Tongue (tissue), 2 donors: Measurements from ENCODE around the gene SH3BGRL2. TPM values are rescaled to one million over a fixed set of nuclear protein-coding genes. Genes with fewer than 3 reads are reported as not detected.
"Not testable (repeated sequence)": the region's sequence is repeated elsewhere in the genome, so short reads cannot be mapped to it uniquely, and the experiment has no call there.

Source experiments
- DNase-seq: peaks from one replicate; pipeline ENCODE4 v3.0.0-alpha.2; 2015
- total RNA-seq: library from RNA; depleted of rRNA; stranded (reverse); fragments of >200 nt; gene quantifications from one replicate; pipeline ENCODE4 v1.2.3, GENCODE V29; 2014

Gene SH3BGRL2
- total RNA-seq, 1 donor from 2014 or later: 30.8 TPM

DNA sequence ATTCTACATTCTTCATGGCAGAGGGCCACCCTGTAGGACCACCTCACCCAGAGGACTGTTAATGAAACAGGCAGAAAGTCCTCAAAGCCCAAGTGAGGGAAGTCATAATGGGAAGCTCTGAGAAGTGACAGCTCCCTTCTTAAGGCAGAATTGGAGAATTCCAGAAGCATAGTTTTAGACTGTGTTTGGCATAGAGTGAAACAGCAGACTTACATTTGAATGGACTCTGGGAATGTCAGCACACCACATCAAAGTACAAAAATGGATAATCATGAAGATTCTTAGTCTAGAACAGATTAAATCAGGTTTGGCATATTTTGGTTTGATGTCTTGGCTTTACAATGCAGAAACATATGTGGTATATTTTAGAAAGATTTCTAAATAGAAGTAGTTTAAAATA, 17.9 kb downstream of the SH3BGRL2 start:
- no peak for DNase-seq

- no peak for DNase-seq
Measured at GRCh38 chr6:79650950-79651349, 19.8 kb downstream of the SH3BGRL2 start.

- no peak for DNase-seq
Measured at GRCh38 chr6:79656134-79656533, 25.0 kb downstream of the SH3BGRL2 start.

DNA sequence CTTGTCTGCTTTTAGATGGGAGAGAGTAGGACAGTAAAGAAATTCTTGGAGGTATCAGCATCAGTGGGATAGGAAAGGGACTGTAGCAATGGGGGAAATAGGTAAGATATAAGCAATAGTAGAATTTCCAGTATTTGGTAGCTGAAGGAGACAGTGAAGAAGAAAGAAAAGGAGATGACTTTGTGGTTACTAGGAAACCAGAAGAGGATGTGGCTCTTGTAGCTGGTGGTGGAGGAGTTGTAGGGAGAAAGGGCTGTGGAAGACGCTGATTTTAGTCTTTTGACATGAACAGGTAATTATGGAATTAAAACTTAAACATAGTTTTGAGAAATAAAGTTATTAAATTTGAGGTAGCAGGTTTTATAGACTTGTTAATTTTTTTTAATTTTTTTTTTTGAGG, 26.1 kb downstream of the SH3BGRL2 start:
- DNase-seq: no peak

DNA sequence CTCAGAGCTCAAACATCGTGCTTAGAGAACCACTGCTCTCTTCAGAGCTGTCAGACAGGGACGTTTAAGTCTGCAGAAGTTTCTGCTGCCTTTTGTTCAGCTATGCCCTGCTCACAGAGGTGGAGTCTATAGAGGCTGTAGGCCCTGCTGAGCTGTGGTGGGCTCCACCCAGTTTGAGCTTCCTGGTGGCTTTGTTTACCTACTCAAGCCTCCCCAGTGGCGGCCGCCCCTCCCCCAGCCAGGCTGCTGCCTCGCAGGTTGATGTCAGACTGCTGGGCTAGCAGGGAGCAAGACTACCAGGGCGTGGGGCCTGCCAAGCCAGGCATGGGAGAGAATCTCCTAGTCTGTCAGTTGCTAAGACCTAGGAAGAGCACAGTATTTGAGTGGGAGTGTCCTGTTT, 32.5 kb downstream of the SH3BGRL2 start:
- not testable (repeated sequence) for DNase-seq

DNA sequence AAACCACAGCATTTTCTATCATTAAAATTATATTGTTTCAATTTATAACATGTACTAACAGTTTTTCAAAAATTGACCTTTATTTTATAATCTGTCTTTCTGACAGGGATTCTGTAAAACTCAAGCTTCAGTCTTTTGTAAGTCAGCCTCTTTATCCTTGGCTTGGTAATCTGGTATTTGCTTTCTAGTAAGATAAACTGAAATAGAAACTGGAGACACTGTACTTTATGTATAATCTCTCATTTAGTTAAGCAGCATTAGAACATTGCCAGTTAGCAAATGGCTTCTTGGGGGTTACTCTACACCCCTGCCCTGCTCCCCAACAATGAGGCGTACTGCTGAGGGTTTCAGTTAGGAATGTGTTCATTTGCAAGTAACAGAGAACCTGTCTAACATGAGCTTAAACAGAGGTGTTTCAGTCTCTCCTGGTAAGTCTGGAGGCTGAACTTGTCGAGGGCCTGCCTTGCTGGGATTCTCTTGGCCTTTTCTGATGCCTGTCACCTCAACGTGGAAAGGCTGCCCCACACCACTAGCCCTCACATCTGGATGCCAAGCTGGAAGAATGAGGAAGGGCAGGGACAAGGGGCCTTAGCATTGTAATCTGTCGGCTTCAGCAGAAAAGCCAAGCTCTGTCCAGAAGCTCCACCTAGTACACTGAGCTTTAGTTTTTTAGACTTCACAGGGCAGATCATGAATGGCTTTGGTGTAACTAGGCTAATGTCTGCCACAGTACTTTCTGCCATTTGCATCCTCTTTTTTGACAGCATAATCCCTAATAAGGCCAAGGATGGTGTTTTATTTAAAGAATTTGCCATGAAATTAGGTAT, 34.8 kb downstream of the SH3BGRL2 start:
- DNase-seq: no peak

DNA sequence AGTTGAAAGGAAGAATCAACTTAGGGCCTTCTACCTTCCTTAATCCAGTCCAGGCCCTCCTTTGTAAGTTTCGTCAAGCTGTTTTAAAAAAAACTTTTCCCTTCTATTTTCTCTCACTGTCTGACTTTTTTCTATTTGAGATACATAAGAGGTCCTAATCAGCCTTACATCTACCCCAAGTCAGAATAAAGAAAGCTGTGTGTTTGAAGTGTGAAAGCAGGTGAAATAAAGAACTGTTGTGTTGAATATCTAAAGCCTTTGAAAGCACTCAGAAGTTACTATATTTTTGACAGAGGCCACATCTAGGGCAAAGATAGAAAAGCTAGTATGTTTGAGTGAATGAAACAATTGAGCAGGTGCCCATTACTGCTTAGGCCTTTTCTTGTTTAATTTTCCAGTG, 35.5 kb downstream of the SH3BGRL2 start:
- no peak for DNase-seq

- no peak for DNase-seq
Measured at GRCh38 chr6:79668381-79668780, 37.3 kb downstream of the SH3BGRL2 start.

DNA sequence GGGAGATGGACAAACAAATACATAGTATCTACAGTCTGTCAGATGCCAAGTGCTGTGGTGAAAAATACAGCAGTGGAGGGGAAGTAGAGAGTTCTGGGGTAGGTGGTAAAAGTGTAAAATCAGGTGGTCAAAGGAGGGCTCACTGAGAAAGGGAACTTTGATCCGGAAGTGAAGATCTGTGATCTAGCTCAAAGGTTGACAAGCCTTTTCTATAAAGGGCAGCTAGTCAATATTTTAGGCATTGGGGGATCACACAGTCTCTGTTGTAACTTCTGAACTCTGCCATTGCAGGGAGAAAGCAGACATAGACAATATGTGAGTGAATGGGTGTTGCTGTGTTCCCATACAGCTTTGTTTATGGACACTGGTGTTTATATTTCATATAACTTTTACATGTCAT, 38.6 kb downstream of the SH3BGRL2 start:
- no peak for DNase-seq

DNA sequence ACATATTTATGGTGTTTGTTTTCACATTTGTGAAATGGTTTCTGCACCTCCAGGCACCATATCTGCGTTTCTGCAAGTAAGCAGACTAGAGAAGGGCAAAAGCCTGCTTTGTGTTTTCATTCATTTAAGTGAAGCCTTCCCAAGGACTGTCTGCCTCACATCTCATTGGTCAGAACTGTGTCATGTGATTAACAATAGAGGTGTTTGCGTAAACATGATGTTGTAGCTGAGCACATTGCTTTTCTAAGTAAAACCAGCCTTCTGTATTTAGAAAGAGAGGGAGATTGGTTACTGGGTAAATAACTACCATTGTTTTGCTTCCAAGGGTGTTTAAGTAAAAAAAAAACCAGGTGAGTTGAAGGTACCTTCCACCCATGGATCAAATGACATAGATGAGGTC, 39.7 kb downstream of the SH3BGRL2 start:
- no peak for DNase-seq

- DNase-seq: no peak
Measured at GRCh38 chr6:79671600-79672266, 40.6 kb downstream of the SH3BGRL2 start.

- peak; percentile 22 for DNase-seq
Measured at GRCh38 chr6:79672631-79673111, 41.5 kb downstream of the SH3BGRL2 start.

GRCh38 chr6:79673947-79674346, 42.8 kb downstream of the SH3BGRL2 start:
- peak; percentile 25 for DNase-seq

DNA sequence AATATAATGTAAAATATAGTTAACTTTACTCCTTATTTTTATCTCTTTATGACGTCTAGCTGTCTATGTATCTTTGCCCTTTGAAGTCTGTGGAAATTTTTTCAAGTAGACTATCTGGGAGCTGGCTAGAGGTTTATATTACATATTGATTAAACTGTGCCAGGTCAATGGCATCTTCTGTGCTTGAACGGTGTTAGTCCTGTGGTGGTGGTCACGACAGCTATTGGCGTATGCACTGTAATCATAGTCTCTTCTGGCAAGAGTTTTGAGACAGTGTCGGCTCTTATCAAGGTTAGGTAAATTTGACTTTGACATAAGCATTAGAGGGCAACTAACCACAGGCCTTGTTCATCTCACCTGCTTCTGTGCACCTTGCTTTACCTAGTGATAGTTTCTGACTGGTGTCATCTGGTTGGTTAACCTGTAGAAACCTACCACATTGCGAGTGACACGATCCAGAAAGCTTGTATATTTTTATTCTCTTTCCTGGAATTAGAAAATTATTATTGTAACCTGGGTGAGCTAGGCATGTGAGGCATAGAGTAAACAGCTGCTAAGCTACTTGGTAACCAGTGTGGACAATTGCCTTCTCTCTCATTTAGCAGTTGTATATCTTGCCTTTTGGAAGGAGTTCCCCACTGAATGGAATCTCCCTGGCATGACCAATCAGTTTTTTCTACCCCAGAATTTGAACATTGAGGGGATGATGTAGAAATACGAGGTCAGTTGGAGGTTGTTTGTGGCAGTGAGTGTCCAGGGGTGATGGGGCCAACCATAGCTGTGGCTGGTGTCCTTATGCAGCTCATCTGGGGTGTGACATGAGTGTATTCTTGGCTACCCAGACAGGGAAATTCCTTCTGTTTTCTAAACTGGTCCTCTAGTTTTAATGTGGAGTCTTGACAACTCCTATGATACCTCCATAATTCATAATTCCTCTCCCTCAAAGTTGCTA, 45.9 kb downstream of the SH3BGRL2 start:
- DNase-seq: no peak

- not testable (repeated sequence) for DNase-seq
Measured at GRCh38 chr6:79682682-79683081, 51.6 kb downstream of the SH3BGRL2 start.

DNA sequence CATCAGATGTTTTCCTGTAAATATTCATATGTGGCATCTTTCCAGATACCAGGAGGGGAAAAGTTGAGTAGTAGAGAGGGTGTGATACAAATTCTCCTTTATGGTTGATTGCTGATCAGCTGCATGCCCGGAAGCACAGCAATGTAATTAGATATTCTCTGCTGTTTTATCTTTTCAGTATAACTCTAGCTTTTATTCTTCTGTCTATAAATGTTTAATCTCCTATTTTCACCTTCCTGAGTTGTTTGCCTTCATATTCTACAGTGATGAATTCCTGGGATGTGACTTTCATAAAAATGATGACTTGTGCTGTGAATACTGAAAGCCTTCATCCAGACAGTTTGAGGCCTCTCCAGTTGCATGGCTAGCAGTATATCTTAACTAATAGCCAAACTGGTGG, 53.7 kb downstream of the SH3BGRL2 start:
- no peak for DNase-seq

GRCh38 chr6:79686707-79687309, 55.7 kb downstream of the SH3BGRL2 start:
- DNase-seq: no peak

DNA sequence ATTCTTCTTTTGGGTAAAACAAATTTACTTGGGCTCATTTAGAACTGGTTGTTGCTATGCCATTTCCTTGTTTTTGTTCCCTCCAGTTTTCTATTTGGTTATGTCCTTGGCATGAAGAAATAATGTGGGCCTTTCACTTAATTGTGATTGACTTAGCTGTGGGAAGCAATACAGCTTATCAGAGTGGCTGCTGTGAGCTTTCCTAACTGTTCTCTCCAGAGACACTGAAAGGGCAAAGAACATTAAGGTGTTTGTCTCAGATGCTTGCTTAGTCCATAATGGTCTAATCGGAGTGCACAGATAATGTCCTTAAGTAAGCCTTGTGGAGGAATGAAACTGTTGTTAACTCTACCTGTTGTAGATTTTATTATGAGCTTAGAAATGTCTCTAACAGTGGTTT, 56.6 kb downstream of the SH3BGRL2 start:
- no peak for DNase-seq

- no peak for DNase-seq
Measured at GRCh38 chr6:79694156-79694555, 63.0 kb downstream of the SH3BGRL2 start.

GRCh38 chr6:79694623-79695343, 63.7 kb downstream of the SH3BGRL2 start:
- DNase-seq: no peak

- DNase-seq: no peak
Measured at GRCh38 chr6:79697430-79697829, 66.3 kb downstream of the SH3BGRL2 start.
